Astrocyte (in vitro differentiated cells and primary cell): ENCODE results near the gene DCTN5. TPM values are rescaled to one million over a fixed set of nuclear protein-coding genes. Genes with fewer than 3 reads are reported as not detected.

Source experiments
- DNase-seq: peaks from one replicate; pipeline ENCODE4 v3.0.0-alpha.2; 2010; ENCODE audit warnings: low read depth
- FAIRE-seq: peaks from 2 replicates; lab custom pipeline; 2011; peaks lifted over from hg19 to GRCh38; lab: Jason Lieb, UNC
- H2AFZ ChIP-seq: 2 replicates; pipeline ENCODE4 v1.6.0; 2012; ENCODE audit warnings: low read depth, low read length, inconsistent platforms
- H3K27ac ChIP-seq: 2 replicates; pipeline ENCODE4 v1.5.1; 2011; ENCODE audit warnings: low read depth, low read length, inconsistent platforms
- H3K27me3 ChIP-seq: 2 replicates; pipeline ENCODE4 v1.6.0; 2011; ENCODE audit warnings: low read length, inconsistent platforms; ENCODE audit not compliant: insufficient read depth
- H3K36me3 ChIP-seq: 2 replicates; pipeline ENCODE4 v1.5.1; 2011; ENCODE audit warnings: low read length, inconsistent platforms; ENCODE audit not compliant: insufficient read depth
- H3K4me1 ChIP-seq: 2 replicates; pipeline ENCODE4 v1.5.1; 2011; ENCODE audit warnings: low read length, inconsistent platforms; ENCODE audit not compliant: insufficient read depth
- H3K4me2 ChIP-seq: 2 replicates; pipeline ENCODE4 v1.6.0; 2012; ENCODE audit warnings: low read length, inconsistent platforms
- H3K4me3 ChIP-seq: 2 replicates; pipeline ENCODE4 v1.5.1; 2011; ENCODE audit warnings: low read depth, mild to moderate bottlenecking, low read length, inconsistent platforms; ENCODE audit not compliant: insufficient read depth
- H3K79me2 ChIP-seq: 2 replicates; pipeline ENCODE4 v1.6.0; 2012; ENCODE audit warnings: mild to moderate bottlenecking, low read length, inconsistent platforms; ENCODE audit not compliant: insufficient read depth
- H3K9ac ChIP-seq: 2 replicates; pipeline ENCODE4 v1.6.0; 2012; ENCODE audit warnings: mild to moderate bottlenecking, low read length, inconsistent platforms
- H3K9me3 ChIP-seq: 2 replicates; pipeline ENCODE4 v1.5.1; 2012; ENCODE audit warnings: low read depth, mild to moderate bottlenecking, low read length, inconsistent platforms; ENCODE audit not compliant: insufficient read depth
- H4K20me1 ChIP-seq: 2 replicates; pipeline ENCODE4 v1.6.0; 2012; ENCODE audit warnings: low read length, inconsistent platforms; ENCODE audit not compliant: insufficient read depth
- H3K27ac Mint-ChIP-seq: one replicate; pipeline ENCODE4 v1.8.0; 2021; ENCODE audit warnings: mild to moderate bottlenecking, mixed read lengths; ENCODE audit not compliant: unreplicated experiment
- H3K27me3 Mint-ChIP-seq: one replicate; pipeline ENCODE4 v1.8.0; 2021; ENCODE audit warnings: low read depth, mixed read lengths; ENCODE audit not compliant: unreplicated experiment
- H3K36me3 Mint-ChIP-seq: one replicate; pipeline ENCODE4 v1.8.0; 2021; ENCODE audit warnings: low read depth, mixed read lengths; ENCODE audit not compliant: unreplicated experiment
- H3K4me1 Mint-ChIP-seq: one replicate; pipeline ENCODE4 v1.8.0; 2021; ENCODE audit warnings: low read depth, mixed read lengths; ENCODE audit not compliant: unreplicated experiment
- H3K4me3 Mint-ChIP-seq: one replicate; pipeline ENCODE4 v1.8.0; 2021; ENCODE audit warnings: mild to moderate bottlenecking, moderate library complexity, mixed read lengths; ENCODE audit not compliant: unreplicated experiment
- H3K9me3 Mint-ChIP-seq: one replicate; pipeline ENCODE4 v1.8.0; 2021; ENCODE audit warnings: mild to moderate bottlenecking, mixed read lengths; ENCODE audit not compliant: unreplicated experiment
- EZH2 ChIP-seq: IDR thresholded peaks from 2 replicates; pipeline ENCODE4 v1.6.1; 2012; ENCODE audit warnings: mild to moderate bottlenecking, low read length, inconsistent platforms; ENCODE audit not compliant: insufficient read depth
- total RNA-seq: library from RNA; stranded (reverse); gene quantifications from 2 replicates; pipeline ENCODE4 v1.2.1, GENCODE V29; 2021
- TF ChIP-seq, protein P1 (sequence below): IDR thresholded peaks from 2 replicates; pipeline ENCODE4 v1.5.1; 2011; ENCODE audit warnings: low read depth, mild to moderate bottlenecking, inconsistent platforms, low read length, moderate library complexity; ENCODE audit not compliant: insufficient read depth

DCTN5 gene
- total RNA-seq, 1 donor from 2014 or later, result 117 TPM

GRCh38 chr16:23706439-23706838 is 65.2 kb downstream of the DCTN5 start:
- H3K27me3 ChIP-seq, result peaks cover 3% of the 10 kb centered on the region
- no peak for TF ChIP-seq EZH2
- TF ChIP-seq, protein P1, sequence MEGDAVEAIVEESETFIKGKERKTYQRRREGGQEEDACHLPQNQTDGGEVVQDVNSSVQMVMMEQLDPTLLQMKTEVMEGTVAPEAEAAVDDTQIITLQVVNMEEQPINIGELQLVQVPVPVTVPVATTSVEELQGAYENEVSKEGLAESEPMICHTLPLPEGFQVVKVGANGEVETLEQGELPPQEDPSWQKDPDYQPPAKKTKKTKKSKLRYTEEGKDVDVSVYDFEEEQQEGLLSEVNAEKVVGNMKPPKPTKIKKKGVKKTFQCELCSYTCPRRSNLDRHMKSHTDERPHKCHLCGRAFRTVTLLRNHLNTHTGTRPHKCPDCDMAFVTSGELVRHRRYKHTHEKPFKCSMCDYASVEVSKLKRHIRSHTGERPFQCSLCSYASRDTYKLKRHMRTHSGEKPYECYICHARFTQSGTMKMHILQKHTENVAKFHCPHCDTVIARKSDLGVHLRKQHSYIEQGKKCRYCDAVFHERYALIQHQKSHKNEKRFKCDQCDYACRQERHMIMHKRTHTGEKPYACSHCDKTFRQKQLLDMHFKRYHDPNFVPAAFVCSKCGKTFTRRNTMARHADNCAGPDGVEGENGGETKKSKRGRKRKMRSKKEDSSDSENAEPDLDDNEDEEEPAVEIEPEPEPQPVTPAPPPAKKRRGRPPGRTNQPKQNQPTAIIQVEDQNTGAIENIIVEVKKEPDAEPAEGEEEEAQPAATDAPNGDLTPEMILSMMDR, result no peak
- H3K9me3 Mint-ChIP-seq, result peaks cover 15% of the 10 kb centered on the region
- no peaks in the 10 kb centered on the region for H3K36me3 ChIP-seq
- no peaks in the 10 kb centered on the region for H4K20me1 ChIP-seq
- no peak overlapping the region for H3K27ac Mint-ChIP-seq
- no peaks in the 10 kb centered on the region for H3K9me3 ChIP-seq
- no peak for DNase-seq
- no peak for FAIRE-seq
- no peaks in the 10 kb centered on the region for H3K4me1 Mint-ChIP-seq
- no peak overlapping the region for H3K4me3 Mint-ChIP-seq
- H3K4me3 ChIP-seq, result no peak overlapping the region
- H3K36me3 Mint-ChIP-seq, result no peaks in the 10 kb centered on the region
- H3K4me2 ChIP-seq, result no peak overlapping the region
- no peak overlapping the region for H2AFZ ChIP-seq
- peaks cover 21% of the 10 kb centered on the region for H3K27me3 Mint-ChIP-seq
- no peaks in the 10 kb centered on the region for H3K4me1 ChIP-seq
- no peaks in the 10 kb centered on the region for H3K79me2 ChIP-seq
- H3K27ac ChIP-seq, result no peak overlapping the region
- no peak overlapping the region for H3K9ac ChIP-seq

DNA sequence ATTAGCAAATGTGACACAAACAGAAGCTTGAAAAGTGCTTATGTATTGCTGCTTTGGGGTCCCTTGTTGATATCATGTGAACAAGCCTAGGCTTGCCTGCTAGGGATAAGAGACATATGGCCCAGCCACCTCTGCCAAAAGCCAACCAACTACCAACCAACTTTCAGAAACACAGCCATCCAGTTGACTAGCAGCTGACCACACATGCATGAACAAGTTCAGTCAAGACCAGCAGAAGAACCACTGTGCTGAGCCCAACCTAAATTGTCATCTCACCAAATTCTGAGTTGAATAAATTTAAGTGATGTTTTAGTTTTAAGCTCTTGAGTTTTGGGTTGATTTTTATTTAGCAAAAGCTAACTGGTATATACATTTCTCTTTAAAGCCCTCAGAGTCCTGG is 68.3 kb downstream of the DCTN5 start:
- H3K4me3 ChIP-seq, result no peak overlapping the region
- peaks cover 14% of the 10 kb centered on the region for H3K27me3 ChIP-seq
- no peaks in the 10 kb centered on the region for H3K79me2 ChIP-seq
- no peak overlapping the region for H3K4me2 ChIP-seq
- Mint-ChIP-seq H3K4me1 (no peaks in the 10 kb centered on the region), H3K36me3 (peaks cover 2% of the 10 kb centered on the region), H3K27ac (no peak overlapping the region), H3K9me3 (peaks cover 15% of the 10 kb centered on the region), H3K27me3 (peaks cover 40% of the 10 kb centered on the region), H3K4me3 (no peak overlapping the region)
- H3K36me3 ChIP-seq, result no peaks in the 10 kb centered on the region
- H4K20me1 ChIP-seq, result no peaks in the 10 kb centered on the region
- no peak overlapping the region for H2AFZ ChIP-seq
- H3K9me3 ChIP-seq, result no peaks in the 10 kb centered on the region
- FAIRE-seq (no peak), DNase-seq (no peak)
- no peak overlapping the region for H3K9ac ChIP-seq
- H3K27ac ChIP-seq, result no peak overlapping the region
- TF ChIP-seq EZH2, result no peak
- TF ChIP-seq, protein P1, result no peak
- H3K4me1 ChIP-seq, result no peaks in the 10 kb centered on the region

DNA sequence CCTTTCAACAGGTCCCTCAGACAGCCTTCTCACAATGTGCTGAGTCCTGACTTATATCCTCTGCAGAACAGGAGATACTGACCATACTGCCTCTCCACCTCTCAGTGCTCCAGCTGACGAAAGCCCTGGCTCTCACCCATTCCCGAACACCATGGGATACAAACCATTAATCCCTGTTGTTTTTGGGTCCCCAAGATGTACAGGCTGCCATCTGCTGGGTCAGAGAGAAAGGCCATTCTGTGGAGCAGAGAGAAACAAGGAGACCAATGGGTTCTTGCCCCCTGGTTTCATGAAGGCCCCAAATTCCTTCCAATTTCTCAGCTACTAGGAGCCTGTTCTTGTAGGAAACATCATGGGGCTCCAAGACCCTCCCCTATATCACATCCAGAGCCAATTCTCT is 68.7 kb downstream of the DCTN5 start:
- Mint-ChIP-seq H3K4me1 (no peaks in the 10 kb centered on the region), H3K4me3 (no peak overlapping the region)

More for the DNA sequence above, 68.7 kb downstream of the DCTN5 start:
- no peak overlapping the region for H3K9ac ChIP-seq
- no peak overlapping the region for H3K4me3 ChIP-seq
- H4K20me1 ChIP-seq, result no peaks in the 10 kb centered on the region
- H3K27me3 Mint-ChIP-seq, result peaks cover 42% of the 10 kb centered on the region
- H3K27ac Mint-ChIP-seq, result no peak overlapping the region
- FAIRE-seq (no peak), DNase-seq (no peak)
- H3K4me1 ChIP-seq, result no peaks in the 10 kb centered on the region
- H3K79me2 ChIP-seq, result no peaks in the 10 kb centered on the region
- peaks cover 17% of the 10 kb centered on the region for H3K27me3 ChIP-seq
- no peaks in the 10 kb centered on the region for H3K9me3 ChIP-seq
- peaks cover 16% of the 10 kb centered on the region for H3K9me3 Mint-ChIP-seq
- H3K27ac ChIP-seq, result no peak overlapping the region
- no peak for TF ChIP-seq EZH2
- TF ChIP-seq, protein P1, result no peak
- peaks cover 3% of the 10 kb centered on the region for H3K36me3 Mint-ChIP-seq
- H2AFZ ChIP-seq, result no peak overlapping the region
- no peaks in the 10 kb centered on the region for H3K36me3 ChIP-seq
- H3K4me2 ChIP-seq, result no peak overlapping the region
